Activated CD4-positive, alpha-beta T cell treated with anti-CD3 and anti-CD28 coated beads, Interleukin-2, Interleukin-4, amounts not matched to agents 100 ng/mL and 50 ng/mL, durations not matched to agents 16 hours and 8 hours (primary cell): ENCODE results near the gene PSRC1.
A peak's percentile ranks its signal among the peaks of the same experiment; 100 is the strongest.
"Not testable (repeated sequence)": the region's sequence is repeated elsewhere in the genome, so short reads cannot be mapped to it uniquely, and the experiment has no call there.

Experiments used
- DNase-seq: peaks from one replicate; pipeline ENCODE4 v3.0.0-alpha.2; 2020; ENCODE audit warnings: low spot score

Gene PSRC1

GRCh38 chr1:109282952-109283747 is at the start of gene PSRC1:
Gene PSRC1, minus strand, starts transcription at chr1:109283145.
- DNase-seq: peak; percentile 93

- no peak for DNase-seq
Observed at GRCh38 chr1:109331113-109331512, 48.2 kb upstream of the PSRC1 start.

- no peak for DNase-seq
Observed at GRCh38 chr1:109327285-109327684, 44.3 kb upstream of the PSRC1 start.

GRCh38 chr1:109322974-109323373 is 40.0 kb upstream of the PSRC1 start:
- DNase-seq: no peak

- no peak for DNase-seq
Observed at GRCh38 chr1:109319114-109319513, 36.2 kb upstream of the PSRC1 start.

- DNase-seq: no peak
Observed at GRCh38 chr1:109316506-109316905, 33.6 kb upstream of the PSRC1 start.

GRCh38 chr1:109315288-109315687 is 32.3 kb upstream of the PSRC1 start:
- DNase-seq: no peak

GRCh38 chr1:109314795-109315194 is 31.9 kb upstream of the PSRC1 start:
- no peak for DNase-seq

- no peak for DNase-seq
Observed at GRCh38 chr1:109312978-109313775, 30.2 kb upstream of the PSRC1 start.

GRCh38 chr1:109312246-109312645 is 29.3 kb upstream of the PSRC1 start:
- DNase-seq: no peak

- no peak for DNase-seq
Observed at GRCh38 chr1:109309347-109309746, 26.4 kb upstream of the PSRC1 start.

- DNase-seq: no peak
Observed at GRCh38 chr1:109307274-109308021, 24.5 kb upstream of the PSRC1 start.

- no peak for DNase-seq
Observed at GRCh38 chr1:109306832-109307273, 23.9 kb upstream of the PSRC1 start, which contains the start of gene MYBPHL. Gene MYBPHL, minus strand, starts transcription at chr1:109307011. Its CDS starts 20 bp downstream, at chr1:109306991.

- not testable (repeated sequence) for DNase-seq
Observed at GRCh38 chr1:109305991-109306390, 23.0 kb upstream of the PSRC1 start.

- DNase-seq: no peak
Observed at GRCh38 chr1:109304226-109304920, 21.4 kb upstream of the PSRC1 start.

- no peak for DNase-seq
Observed at GRCh38 chr1:109301874-109302273, 18.9 kb upstream of the PSRC1 start.

- DNase-seq: no peak
Observed at GRCh38 chr1:109300650-109301151, 17.8 kb upstream of the PSRC1 start.

GRCh38 chr1:109299558-109300343 is 16.8 kb upstream of the PSRC1 start:
- no peak for DNase-seq

- no peak for DNase-seq
Observed at GRCh38 chr1:109298666-109299557, 16.0 kb upstream of the PSRC1 start.

- DNase-seq: no peak
Observed at GRCh38 chr1:109296782-109297181, 13.8 kb upstream of the PSRC1 start.
